GM12892 (cell line): Measurements from ENCODE around the gene MET.
"Not testable (repeated sequence)": the region's sequence is repeated elsewhere in the genome, so short reads cannot be mapped to it uniquely, and the experiment has no call there.

ENCODE experiments used
- DNase-seq: peaks from one replicate; pipeline ENCODE4 v3.0.0; 2011; ENCODE audit not compliant: insufficient read length
- FAIRE-seq: peaks from 2 replicates; lab custom pipeline; 2011; peaks lifted over from hg19 to GRCh38; lab: Jason Lieb, UNC
- POLR2A ChIP-seq: IDR thresholded peaks from 2 replicates; pipeline ENCODE4 v1.6.1; 2011; ENCODE audit warnings: low read depth, low read length, control low read depth
- POLR2AphosphoS5 ChIP-seq: IDR thresholded peaks from 2 replicates; pipeline ENCODE4 v1.6.1; 2011; ENCODE audit warnings: low read depth, low read length, control low read depth
- TAF1 ChIP-seq: IDR thresholded peaks from 2 replicates; pipeline ENCODE4 v1.6.1; 2011; ENCODE audit warnings: low read depth, mild to moderate bottlenecking, control low read depth, low read length, borderline replicate concordance

Gene MET

DNA sequence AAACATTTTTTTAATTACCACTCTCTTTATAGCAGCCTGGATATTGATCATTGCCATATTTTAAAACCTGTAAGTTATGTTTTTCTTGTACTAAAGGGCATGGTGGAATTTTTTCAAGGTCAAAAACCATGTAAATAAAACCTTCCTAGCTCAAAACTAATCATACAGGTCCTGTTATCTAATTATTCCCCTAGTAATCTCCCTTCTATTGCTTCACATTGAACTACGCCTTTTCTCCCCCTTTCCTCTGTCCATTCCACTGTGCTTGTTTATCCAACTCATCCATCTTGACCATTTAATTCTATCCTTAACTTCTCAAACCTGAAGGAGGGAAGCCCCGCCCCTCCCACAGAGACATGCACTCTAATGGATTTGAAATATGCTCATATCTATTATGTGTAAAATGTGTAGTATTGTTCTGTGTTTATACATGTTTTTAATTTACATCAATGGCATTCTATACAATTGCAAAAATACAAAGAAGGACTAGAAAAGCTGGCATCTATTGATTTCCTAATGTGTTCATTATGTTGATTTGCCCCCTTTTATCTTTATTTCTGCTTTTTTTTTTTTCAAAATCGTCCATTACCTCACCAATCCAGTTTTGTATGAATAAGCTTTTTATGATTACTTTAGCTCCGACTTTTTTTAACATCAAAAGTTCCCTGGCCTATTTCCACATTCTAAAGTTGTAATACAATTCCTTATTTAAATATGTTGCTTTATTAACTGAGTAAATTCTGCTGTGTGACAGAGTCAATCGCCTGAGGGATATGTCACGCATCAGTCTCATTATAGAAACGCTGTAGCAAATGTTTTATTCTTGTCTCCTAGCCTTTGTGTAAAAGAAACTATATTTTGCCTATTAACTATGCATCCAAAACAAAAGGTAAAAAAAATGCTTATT lies 61.0 kb downstream of the MET start:
- no peak for DNase-seq
- TF ChIP-seq TAF1 (no peak), POLR2A (no peak), POLR2AphosphoS5 (no peak)
- no peak for FAIRE-seq

DNA sequence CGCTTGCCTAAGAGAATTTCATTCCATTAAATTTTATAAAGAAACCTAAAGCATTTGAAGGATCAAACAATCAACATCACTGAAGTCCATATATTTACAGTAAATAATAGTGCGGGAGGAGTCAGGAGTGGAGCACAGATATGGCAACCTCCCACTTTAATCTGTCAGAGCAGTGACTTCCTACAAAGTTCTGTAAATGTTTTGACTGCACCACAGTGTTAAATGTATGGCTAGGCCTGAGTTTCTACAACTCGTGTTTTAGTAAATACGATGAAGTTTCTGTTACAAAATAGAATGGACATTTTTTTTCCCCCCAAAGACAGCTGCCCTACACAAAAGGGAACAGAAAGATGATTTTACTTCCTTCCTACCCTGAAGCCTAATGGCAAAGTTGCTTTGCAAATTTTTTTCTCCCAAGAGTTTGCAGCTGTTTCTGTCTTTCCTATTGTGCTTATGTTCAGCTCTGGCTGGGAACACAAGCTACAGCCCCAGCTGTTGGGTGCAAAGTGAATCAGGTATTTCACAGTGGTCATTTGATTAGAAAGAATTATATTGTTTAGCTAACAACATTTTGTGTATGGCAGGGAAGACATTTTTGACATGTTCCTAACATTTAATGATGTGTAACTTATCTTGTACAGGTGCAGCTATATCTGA lies 62.1 kb downstream of the MET start:
- TF ChIP-seq POLR2A (no peak), POLR2AphosphoS5 (no peak), TAF1 (no peak)
- DNase-seq (no peak), FAIRE-seq (no peak)

DNA sequence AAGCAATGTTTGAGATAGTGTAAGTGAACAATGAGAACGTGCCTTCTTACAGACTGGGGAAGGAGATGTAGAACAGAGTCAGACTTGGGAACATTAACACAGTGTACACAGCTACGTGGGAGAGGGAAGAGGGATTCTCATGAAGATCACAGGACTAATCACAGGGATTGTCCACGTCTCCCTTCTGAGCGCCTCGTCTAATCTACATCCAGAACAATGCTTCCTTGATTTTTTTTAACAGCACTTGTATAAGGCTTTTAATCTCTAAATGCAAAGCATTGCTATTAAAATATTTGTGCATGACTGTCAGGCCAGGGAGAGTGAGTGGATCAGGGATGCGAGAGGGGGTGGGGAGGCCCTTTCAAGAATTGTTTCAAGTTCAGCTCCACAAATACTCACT lies 62.7 kb downstream of the MET start:
- no peak for FAIRE-seq
- DNase-seq = no peak
- TF ChIP-seq POLR2A (no peak), POLR2AphosphoS5 (no peak), TAF1 (no peak)

DNA sequence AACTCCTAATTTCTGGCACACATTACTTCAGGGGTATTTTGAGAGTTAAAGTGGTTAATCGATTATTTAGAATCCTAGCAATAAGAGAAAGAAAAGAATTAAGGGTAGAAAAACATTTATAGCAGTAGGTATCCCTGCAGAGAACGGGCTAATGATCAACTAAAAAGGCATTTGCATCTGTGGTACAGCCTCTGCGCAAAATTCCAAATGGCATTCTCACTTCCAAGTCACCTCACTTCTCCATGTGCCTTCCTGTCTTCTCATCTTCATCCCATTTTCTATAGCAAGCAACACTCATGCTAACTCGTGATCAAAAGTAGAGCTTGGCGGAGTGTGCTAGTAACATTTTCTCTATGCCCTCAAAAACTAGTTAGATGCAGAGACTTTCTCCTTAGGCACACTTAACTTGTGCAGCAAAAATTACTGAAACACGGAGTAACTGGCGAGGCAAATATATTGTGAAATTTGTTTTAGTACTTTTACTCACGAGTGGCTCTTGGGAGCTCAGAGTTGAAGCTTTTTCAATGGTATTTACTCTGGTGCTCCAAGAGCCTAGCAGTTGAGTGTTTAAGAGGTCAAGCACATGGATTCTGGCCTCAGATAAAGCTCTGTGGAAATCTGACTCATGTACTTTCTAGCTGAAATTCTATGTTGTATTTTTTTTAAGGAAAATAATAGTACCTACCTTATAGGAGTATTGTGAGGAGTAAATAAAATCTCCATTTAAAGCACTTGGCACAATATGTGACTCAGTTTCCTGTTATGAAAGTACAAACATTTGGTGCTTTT lies 65.1 kb downstream of the MET start:
- FAIRE-seq = no peak
- no peak for DNase-seq
- TF ChIP-seq POLR2AphosphoS5 (no peak), TAF1 (no peak), POLR2A (no peak)

DNA sequence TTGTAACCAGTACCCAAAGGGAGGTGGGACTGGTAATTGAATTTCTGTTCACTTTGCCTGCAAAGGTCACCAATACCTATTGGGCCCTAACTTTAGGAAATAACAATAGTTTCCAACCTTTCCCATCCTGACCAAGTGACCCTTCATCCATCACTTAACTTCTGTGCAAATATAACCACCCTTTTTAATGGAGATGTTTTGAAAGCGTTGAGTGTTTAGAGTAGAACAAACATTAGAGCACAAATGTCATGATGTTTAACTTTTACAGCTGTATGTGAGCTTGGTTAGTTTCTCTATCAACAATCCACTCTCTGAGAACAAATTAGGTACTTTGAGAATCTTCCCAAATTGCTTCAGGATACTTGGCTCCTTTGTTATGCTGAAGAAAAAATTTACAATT lies 66.4 kb downstream of the MET start:
- DNase-seq (no peak), FAIRE-seq (no peak)
- no peak for TF ChIP-seq TAF1
- no peak for TF ChIP-seq POLR2AphosphoS5
- no peak for TF ChIP-seq POLR2A

DNA sequence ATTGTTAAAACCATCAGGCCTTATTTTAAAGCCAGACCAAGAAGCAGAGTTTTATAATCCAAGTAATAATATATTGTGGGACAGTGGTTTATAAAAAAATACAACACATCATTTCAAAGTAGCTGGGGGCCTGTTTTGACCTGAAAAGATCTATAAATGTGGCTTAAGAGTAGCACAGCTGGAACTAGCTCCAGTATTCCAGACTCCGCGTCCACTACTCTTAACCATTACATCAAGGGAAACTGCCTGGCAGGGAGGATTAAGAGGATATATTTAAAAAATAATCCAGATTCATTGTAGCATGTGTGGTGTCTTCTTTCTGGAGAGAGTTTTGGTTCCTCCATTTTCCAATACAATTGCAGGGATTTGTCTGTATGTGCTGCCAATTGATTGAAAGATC lies 67.3 kb downstream of the MET start:
- no peak for DNase-seq
- FAIRE-seq = no peak
- TF ChIP-seq POLR2AphosphoS5 (no peak), POLR2A (no peak), TAF1 (no peak)

DNA sequence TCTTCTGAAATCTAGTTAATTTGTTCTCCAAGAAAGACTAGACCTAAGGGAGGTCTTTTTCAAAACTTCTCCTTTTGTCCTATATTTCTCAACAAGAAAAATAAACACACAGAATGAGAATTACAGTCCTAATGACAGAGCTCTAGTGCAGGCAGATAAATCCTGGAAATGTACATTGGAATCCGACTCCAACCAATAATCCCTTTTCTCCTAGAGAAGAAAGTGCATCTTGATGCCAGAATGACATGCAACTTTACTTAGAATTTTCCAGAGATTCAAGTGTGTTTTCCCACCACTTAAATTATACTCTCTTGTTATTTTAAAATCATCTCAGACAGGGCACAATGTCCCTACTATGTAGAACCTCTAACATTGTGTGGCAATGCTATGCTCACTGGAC lies 68.2 kb downstream of the MET start:
- no peak for TF ChIP-seq TAF1
- no peak for TF ChIP-seq POLR2AphosphoS5
- no peak for TF ChIP-seq POLR2A
- no peak for FAIRE-seq
- DNase-seq = no peak

DNA sequence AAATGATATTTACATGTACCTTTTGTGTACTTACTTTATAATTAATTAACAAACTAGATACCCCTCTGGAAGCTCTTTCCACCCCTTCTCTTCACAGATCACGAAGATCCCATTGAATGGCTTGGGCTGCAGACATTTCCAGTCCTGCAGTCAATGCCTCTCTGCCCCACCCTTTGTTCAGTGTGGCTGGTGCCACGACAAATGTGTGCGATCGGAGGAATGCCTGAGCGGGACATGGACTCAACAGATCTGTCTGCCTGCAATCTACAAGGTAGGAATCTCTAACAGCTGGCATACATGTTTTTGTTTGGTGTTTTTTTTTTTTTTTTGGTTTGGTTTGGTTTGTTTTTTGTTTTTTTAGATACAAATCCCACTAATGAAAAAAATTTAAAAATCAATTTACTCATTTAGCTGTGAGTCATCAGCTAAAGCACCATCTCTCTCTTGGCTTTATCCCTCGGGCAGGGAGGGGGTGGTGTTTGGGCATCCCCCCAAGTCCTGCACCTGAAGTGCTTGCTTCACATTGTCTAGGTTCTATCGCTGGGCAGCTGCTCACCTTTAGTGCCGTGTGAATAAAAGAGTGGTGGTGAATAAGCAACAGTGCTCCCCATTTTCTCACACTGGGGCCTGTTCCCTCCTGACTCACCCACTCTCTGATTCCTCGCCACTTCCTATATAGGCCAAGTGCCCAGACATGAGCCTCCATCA lies 68.9 kb downstream of the MET start:
- no peak for TF ChIP-seq POLR2A
- no peak for TF ChIP-seq TAF1
- no peak for TF ChIP-seq POLR2AphosphoS5
- no peak for DNase-seq
- FAIRE-seq = no peak

DNA sequence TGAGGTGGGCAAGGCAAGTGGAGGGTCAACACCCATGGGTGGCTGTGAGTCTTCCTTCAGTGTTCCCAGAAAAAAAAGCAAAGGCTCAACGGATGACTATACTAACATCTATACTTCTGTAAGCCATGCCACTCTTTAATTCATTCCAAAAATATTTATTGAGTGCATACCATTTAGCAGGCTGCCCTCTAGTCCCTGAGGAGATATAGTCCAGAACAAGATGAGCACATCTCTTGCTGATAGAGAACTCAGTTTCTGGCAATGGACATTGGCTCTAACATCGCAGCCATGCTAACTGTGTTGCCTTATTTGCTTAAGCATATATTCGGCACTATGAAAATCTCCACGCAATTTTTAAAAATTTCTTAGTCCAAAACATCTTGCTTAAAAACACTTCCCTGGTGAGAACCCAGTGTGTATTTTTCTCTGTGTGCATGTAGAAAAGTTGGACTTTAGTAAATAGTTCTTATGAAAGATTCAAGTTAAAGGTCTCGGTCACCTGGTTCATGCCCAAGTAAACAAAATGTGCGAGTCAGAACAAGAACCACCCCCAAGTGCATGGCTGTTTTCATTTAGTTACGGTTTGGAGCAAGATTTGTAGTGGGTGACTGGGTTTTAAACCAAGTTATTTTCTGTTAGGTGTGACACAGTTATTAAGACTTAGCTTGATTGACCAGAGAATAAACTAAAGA lies 69.8 kb downstream of the MET start:
- TF ChIP-seq POLR2A = no peak
- no peak for TF ChIP-seq POLR2AphosphoS5
- TF ChIP-seq TAF1 = no peak
- DNase-seq (no peak), FAIRE-seq (no peak)

DNA sequence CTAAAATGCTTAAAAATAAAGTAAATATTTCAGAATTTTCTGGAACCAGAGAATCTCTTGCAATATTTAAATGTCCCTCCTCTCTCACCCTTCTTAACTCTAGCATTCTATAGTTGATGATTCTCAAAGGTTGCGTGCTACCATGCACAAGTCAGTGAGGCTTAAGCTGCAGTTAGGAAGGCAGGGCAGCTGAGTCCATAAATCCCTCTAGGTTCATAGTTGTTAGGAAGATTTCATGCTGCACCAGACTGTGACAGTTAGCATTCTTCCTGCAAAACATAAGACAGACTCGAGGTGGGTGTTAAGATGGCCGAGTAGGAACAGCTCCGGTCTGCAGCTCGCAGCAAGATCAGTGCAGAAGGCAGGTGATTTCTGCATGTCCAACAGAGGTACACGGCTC lies 70.6 kb downstream of the MET start:
- no peak for DNase-seq
- FAIRE-seq = no peak
- TF ChIP-seq POLR2A (no peak), POLR2AphosphoS5 (no peak), TAF1 (no peak)

DNA sequence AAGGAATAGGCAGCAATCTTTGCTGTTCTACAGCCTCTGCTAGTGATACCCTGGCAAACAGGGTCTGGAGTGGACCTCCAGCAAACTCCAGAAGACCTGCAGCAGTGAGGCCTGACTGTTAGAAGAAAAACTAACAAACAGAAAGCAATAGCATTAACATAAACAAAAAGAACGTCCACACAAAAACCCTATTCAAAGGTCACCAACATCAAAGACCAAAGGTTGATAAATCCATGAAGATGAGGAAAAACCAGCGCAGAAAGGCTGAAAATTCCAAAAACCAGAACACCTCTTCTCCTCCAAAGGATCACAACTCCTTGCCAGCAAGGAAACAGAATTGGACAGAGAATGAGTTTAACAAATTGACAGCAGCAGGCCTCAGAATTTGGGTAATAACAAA lies 71.8 kb downstream of the MET start:
- FAIRE-seq, DNase-seq: not testable (repeated sequence)

DNA sequence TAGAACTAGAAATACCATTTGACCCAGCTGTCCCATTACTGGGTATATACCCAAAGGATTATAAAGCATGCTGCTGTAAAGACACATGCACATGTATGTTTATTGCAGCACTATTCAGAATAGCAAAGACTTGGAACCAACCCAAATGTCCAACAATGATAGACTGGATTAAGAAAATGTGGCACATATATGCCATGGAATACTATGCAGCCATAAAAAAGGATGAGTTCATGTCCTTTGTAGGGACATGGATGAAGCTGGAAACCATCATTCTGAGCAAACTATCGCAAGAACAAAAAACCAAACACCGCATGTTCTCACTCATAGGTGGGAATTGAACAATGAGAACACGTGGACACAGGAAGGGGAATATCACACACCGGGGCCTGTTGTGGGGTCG lies 74.4 kb downstream of the MET start:
- FAIRE-seq, DNase-seq: not testable (repeated sequence)

DNA sequence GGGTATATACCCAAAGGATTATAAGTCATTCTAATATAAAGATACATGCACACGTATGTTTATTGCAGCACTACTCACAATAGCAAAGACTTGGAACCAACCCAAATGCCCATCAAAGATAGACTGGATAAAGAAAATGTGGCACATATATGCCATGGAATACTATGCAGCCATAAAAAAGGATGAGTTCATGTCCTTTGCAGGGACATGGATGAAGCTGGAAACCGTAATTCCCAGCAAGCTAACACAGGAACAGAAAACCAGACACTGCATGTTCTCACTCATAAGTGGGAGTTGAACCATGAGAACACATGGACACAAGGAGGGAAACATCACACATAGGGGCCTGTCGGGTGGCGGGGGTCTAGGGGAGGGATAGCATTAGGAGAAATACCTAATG lies 79.1 kb downstream of the MET start:
- DNase-seq, FAIRE-seq: not testable (repeated sequence)
